A673 (cell line): ENCODE measurements around the gene TEX48. TPM values are rescaled to one million over a fixed set of nuclear protein-coding genes. Genes with fewer than 3 reads are reported as not detected.

Experiments
- BruUV-seq: library from RNA; stranded (reverse); fragments of 400-500 nt; replicated peaks from 2 replicates; lab custom pipeline; 2021; lab: Mats Ljungman, UMichigan
- CTCF ChIA-PET: fragments of 300-600 bp; sonication (Branson Sonifier 250); formaldehyde crosslinking; loops from one replicate; lab custom pipeline; 2022; ENCODE audit warnings: antibody characterized with exemption; lab: Charles Lee
- POLR2A ChIA-PET: fragments of 300-600 bp; sonication (Branson Sonifier 250); formaldehyde crosslinking; loops from one replicate; lab custom pipeline; 2022; ENCODE audit warnings: antibody characterized with exemption; ENCODE audit not compliant: low non-redundant PET; lab: Charles Lee
- DNase-seq: peaks from one replicate; pipeline ENCODE4 v3.0.0-alpha.2; 2015; ENCODE audit warnings: low spot score
- H3K27ac ChIP-seq: fragments of 200-600 bp; sonication (generic); 2 replicates; pipeline ENCODE4 v1.5.1; 2016; ENCODE audit warnings: mixed run types, low read depth, mild to moderate bottlenecking, mixed read lengths, antibody characterized with exemption, low read length; ENCODE audit not compliant: poor library complexity, severe bottlenecking
- H3K27me3 ChIP-seq: fragments of 200-600 bp; sonication (generic); replicated peaks from 2 replicates; pipeline ENCODE4 v1.6.1; 2017; ENCODE audit warnings: mixed run types, low read depth, mild to moderate bottlenecking, mixed read lengths, antibody characterized with exemption, low read length; ENCODE audit not compliant: insufficient read depth, poor library complexity
- H3K36me3 ChIP-seq: fragments of 200-600 bp; sonication (generic); 2 replicates; pipeline ENCODE4 v1.6.1; 2016; ENCODE audit warnings: mixed run types, mild to moderate bottlenecking, mixed read lengths, antibody characterized with exemption, low read length; ENCODE audit not compliant: insufficient read depth, poor library complexity, severe bottlenecking
- H3K4me1 ChIP-seq: fragments of 200-600 bp; sonication (generic); 2 replicates; pipeline ENCODE4 v1.6.1; 2017; ENCODE audit warnings: mixed run types, mild to moderate bottlenecking, mixed read lengths, antibody characterized with exemption, low read length; ENCODE audit not compliant: insufficient read depth, poor library complexity, severe bottlenecking
- H3K4me3 ChIP-seq: fragments of 200-600 bp; sonication (generic); 2 replicates; pipeline ENCODE4 v1.5.1; 2016; ENCODE audit warnings: low read depth, mixed run types, mild to moderate bottlenecking, mixed read lengths, low read length; ENCODE audit not compliant: poor library complexity, severe bottlenecking
- H3K9me3 ChIP-seq: fragments of 200-600 bp; sonication (generic); 2 replicates; pipeline ENCODE4 v1.6.1; 2016; ENCODE audit warnings: mixed run types, low read depth, mild to moderate bottlenecking, mixed read lengths, antibody characterized with exemption, low read length; ENCODE audit not compliant: poor library complexity, severe bottlenecking
- CTCF ChIP-seq: fragments of 300-800, 200-600 bp; sonication (generic); conservative IDR thresholded peaks from 2 replicates; pipeline ENCODE4 v1.5.1; 2017; ENCODE audit warnings: low read depth, mild to moderate bottlenecking, antibody characterized with exemption, low read length, moderate library complexity, mixed read lengths
- EZH2 ChIP-seq: fragments of 200-600 bp; sonication (generic); IDR thresholded peaks from 2 replicates; pipeline ENCODE4 v1.6.1; 2017; ENCODE audit warnings: borderline replicate concordance, low read depth, mild to moderate bottlenecking, mixed read lengths, antibody characterized with exemption, low read length; ENCODE audit not compliant: poor library complexity, severe bottlenecking
- intact Hi-C: fragments of 100-400 bp; cut with micrococcal nuclease; formaldehyde crosslinking; loops from one replicate; pipeline ENCODE4 v1.10.0; 2022; ENCODE audit not compliant: unreplicated experiment
- total RNA-seq: library from RNA; stranded (reverse); gene quantifications from 2 replicates; pipeline ENCODE4 v1.2.3, GENCODE V29; 2021

Gene TEX48
- total RNA-seq, 1 experiment from 2014 or later = not detected

GRCh38 chr9:114678795-114679194, 3.2 kb downstream of the TEX48 start:
- H3K36me3 ChIP-seq = no peaks in the 10 kb centered on the region
- no peak for TF ChIP-seq EZH2
- no peak for DNase-seq
- no peak overlapping the region for H3K4me3 ChIP-seq
- no TSS peak for BruUV-seq
- H3K9me3 ChIP-seq = no peaks in the 10 kb centered on the region
- H3K27me3 ChIP-seq = no peaks in the 10 kb centered on the region
- CTCF ChIA-PET = interaction anchor here (0.7 kb wide), 1 partner anchor 18 kb away, joined by 3 read pairs; no protein-coding TSS in a partner anchor
- POLR2A ChIA-PET = no interaction called here
- H3K4me1 ChIP-seq = peaks cover 16% of the 10 kb centered on the region
- H3K27ac ChIP-seq = no peak overlapping the region
- intact Hi-C loops = no loop called here

- BruUV-seq = no TSS peak
- peaks cover 16% of the 10 kb centered on the region for H3K4me1 ChIP-seq
- H3K27me3 ChIP-seq = no peaks in the 10 kb centered on the region
- ChIA-PET CTCF (no interaction called here), POLR2A (interaction anchor here (0.8 kb wide), 1 partner anchor 403 kb away, joined by 6 read pairs; no protein-coding TSS in a partner anchor)
- no peak overlapping the region for H3K27ac ChIP-seq
- H3K4me3 ChIP-seq = no peak overlapping the region
- no peak for DNase-seq
- intact Hi-C loops = no loop called here
- no peaks in the 10 kb centered on the region for H3K9me3 ChIP-seq
- H3K36me3 ChIP-seq = no peaks in the 10 kb centered on the region
- TF ChIP-seq EZH2 (no peak), CTCF (no peak)
Measured at GRCh38 chr9:114678130-114678529, 3.9 kb downstream of the TEX48 start.

- no TSS peak for BruUV-seq
Measured at GRCh38 chr9:114677418-114677817, 4.6 kb downstream of the TEX48 start.

More at GRCh38 chr9:114677418-114677817, 4.6 kb downstream of the TEX48 start:
- H3K4me3 ChIP-seq = no peak overlapping the region
- H3K36me3 ChIP-seq = no peaks in the 10 kb centered on the region
- H3K27me3 ChIP-seq = no peaks in the 10 kb centered on the region
- no peak overlapping the region for H3K27ac ChIP-seq
- H3K9me3 ChIP-seq = no peaks in the 10 kb centered on the region
- POLR2A ChIA-PET = interaction anchor here (0.8 kb wide), 1 partner anchor 403 kb away, joined by 6 read pairs; no protein-coding TSS in a partner anchor
- intact Hi-C loops = no loop called here
- DNase-seq = peak; percentile 93
- TF ChIP-seq CTCF (no peak), EZH2 (no peak)
- H3K4me1 ChIP-seq = peaks cover 16% of the 10 kb centered on the region
- CTCF ChIA-PET = interaction anchor here (1.1 to 1.3 kb wide), 3 partner anchors 24 to 272 kb away, joined by 3 to 5 read pairs (median 3); no protein-coding TSS in a partner anchor
